ENCODE data around the gene DEFB129. TPM values are rescaled to one million over a fixed set of nuclear protein-coding genes. Genes with fewer than 3 reads are reported as not detected.

The DEFB129 gene
- polyA plus RNA-seq, 1 donor (not counting 4 experiments of a cell fraction or from before 2014, with no cell fraction given), result not detected

DNA sequence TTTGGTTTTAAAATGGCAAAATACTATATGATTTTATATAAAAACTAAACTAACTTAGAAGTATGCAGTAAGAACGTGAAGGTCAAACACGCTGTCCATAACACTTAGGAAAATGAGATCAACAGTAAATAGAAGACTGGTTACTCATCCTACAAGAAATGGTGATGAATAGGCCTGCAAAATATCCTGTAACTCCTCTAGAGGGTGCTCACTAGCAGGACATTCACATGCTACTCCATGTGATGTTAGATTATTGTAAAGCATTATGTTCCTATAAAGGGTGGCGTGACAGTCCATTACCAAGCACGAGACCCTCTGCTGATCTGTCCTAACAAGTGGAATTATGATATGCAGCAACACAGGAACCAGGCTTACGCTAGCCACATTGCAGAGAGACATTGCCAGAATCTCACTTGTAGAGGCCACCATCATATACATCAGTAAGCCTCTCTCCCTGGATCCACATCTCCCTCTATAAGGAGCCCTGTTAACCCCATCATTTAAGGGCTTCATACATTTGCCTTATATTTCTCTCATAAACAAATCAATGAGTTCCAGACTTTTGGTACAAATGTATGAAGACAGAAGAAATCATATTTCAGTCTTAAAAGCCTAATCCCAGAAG is 18.0 kb upstream of the DEFB129 start:
- H3K4me3 ChIP-seq (ENCODE audit: control insufficient read depth in 2 of 3, extremely low read depth in 1 of 3, insufficient read depth in 2 of 3, low read depth in 1 of 3, low read length in 3 of 3), result no peak overlapping the region
- no peaks in the 10 kb centered on the region for H3K36me3 ChIP-seq (ENCODE audit: control insufficient read depth in 2 of 2, extremely low read depth in 1 of 2, insufficient read depth in 2 of 2, low read length in 2 of 2)
- no peaks in the 10 kb centered on the region for H3K79me2 ChIP-seq (ENCODE audit: control insufficient read depth, insufficient read depth, low read length)
- TF ChIP-seq EZH2 (IDR thresholded peaks at IDR 0.05; ENCODE audit: low read length), result no peak
- TF ChIP-seq, protein P1, sequence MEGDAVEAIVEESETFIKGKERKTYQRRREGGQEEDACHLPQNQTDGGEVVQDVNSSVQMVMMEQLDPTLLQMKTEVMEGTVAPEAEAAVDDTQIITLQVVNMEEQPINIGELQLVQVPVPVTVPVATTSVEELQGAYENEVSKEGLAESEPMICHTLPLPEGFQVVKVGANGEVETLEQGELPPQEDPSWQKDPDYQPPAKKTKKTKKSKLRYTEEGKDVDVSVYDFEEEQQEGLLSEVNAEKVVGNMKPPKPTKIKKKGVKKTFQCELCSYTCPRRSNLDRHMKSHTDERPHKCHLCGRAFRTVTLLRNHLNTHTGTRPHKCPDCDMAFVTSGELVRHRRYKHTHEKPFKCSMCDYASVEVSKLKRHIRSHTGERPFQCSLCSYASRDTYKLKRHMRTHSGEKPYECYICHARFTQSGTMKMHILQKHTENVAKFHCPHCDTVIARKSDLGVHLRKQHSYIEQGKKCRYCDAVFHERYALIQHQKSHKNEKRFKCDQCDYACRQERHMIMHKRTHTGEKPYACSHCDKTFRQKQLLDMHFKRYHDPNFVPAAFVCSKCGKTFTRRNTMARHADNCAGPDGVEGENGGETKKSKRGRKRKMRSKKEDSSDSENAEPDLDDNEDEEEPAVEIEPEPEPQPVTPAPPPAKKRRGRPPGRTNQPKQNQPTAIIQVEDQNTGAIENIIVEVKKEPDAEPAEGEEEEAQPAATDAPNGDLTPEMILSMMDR (optimal IDR thresholded peaks at IDR 0.05 in 1 of 3, IDR thresholded peaks at IDR 0.05 in 1 of 3, conservative IDR thresholded peaks at IDR 0.05 in 1 of 3; ENCODE audit: extremely low read depth in 1 of 3, insufficient read depth in 2 of 3, low read length in 3 of 3), result peak; percentile 24 to 75 (median 55)
- no peaks in the 10 kb centered on the region for H3K4me1 ChIP-seq (ENCODE audit: control insufficient read depth, extremely low read depth, insufficient read depth, low read length)
- FAIRE-seq, result peak; percentile 39
- peak; percentile 46 for DNase-seq (ENCODE audit: low read depth, low spot score)
- no peak overlapping the region for H3K27ac ChIP-seq (ENCODE audit: control insufficient read depth, insufficient read depth, low read length)
- no peak overlapping the region for H3K9ac ChIP-seq (ENCODE audit: control insufficient read depth, extremely low read depth, insufficient read depth, low read length)
- H3K4me2 ChIP-seq (ENCODE audit: control insufficient read depth, extremely low read depth, insufficient read depth, low read depth, low read length), result no peak overlapping the region
- H2AFZ ChIP-seq (ENCODE audit: control insufficient read depth, low read length), result no peak overlapping the region
- H3K27me3 ChIP-seq (ENCODE audit: control insufficient read depth, extremely low read depth, insufficient read depth, low read length), result peaks cover 3% of the 10 kb centered on the region
- no peaks in the 10 kb centered on the region for H3K9me1 ChIP-seq (ENCODE audit: control insufficient read depth, extremely low read depth, insufficient read depth, low read length)
- H4K20me1 ChIP-seq (ENCODE audit: control insufficient read depth, extremely low read depth, insufficient read depth, low read length), result no peaks in the 10 kb centered on the region
- dilution Hi-C loops (cut with MboI; ENCODE audit: extremely low pct_ligation_motif_present, low sequenced_read_pairs), result no loop called here
- no peaks in the 10 kb centered on the region for H3K9me3 ChIP-seq (ENCODE audit: control insufficient read depth, low read depth, low read length)

DNA sequence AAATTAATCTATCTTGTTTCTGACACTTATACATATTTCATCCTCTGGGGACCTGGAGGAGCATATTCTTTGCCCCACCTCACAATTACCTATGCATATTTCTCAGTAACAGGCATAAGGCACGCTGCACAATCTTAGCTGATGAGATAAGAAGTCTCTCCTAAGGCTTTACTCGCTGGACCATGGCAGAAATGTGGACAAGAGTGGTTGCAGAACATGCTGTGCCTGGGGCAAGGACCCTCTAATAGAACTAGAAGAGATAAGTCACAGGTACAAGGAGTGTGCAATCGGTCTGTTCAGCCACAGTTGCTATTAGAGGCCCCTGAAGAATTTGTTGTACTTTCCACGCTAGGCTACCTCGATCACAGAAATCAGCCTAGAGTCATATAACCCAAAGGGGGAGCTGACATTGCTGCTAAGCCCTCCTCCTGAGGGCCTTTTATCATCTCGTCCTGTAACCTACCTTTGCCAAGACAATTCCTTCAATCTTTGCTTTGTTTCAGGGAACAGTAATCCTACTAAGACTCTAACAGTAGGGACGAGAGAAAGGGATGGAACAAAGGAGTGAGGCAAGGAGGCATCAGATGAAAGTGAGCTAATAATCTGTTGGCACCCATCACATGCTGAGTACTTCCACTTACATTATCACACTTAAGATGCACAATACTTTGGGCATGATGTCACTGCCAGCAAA is 16.1 kb upstream of the DEFB129 start:
- Histone ChIP-seq H3K4me2 (ENCODE audit: control insufficient read depth, extremely low read depth, insufficient read depth, low read depth, low read length) (no peak overlapping the region), H3K36me3 (ENCODE audit: control insufficient read depth in 2 of 2, extremely low read depth in 1 of 2, insufficient read depth in 2 of 2, low read length in 2 of 2) (no peaks in the 10 kb centered on the region), H4K20me1 (ENCODE audit: control insufficient read depth, extremely low read depth, insufficient read depth, low read length) (no peaks in the 10 kb centered on the region), H3K9me3 (ENCODE audit: control insufficient read depth, low read depth, low read length) (no peaks in the 10 kb centered on the region), H3K27ac (ENCODE audit: control insufficient read depth, insufficient read depth, low read length) (no peak overlapping the region), H3K9ac (ENCODE audit: control insufficient read depth, extremely low read depth, insufficient read depth, low read length) (no peak overlapping the region), H3K79me2 (ENCODE audit: control insufficient read depth, insufficient read depth, low read length) (no peaks in the 10 kb centered on the region), H3K4me3 (ENCODE audit: control insufficient read depth in 2 of 3, extremely low read depth in 1 of 3, insufficient read depth in 2 of 3, low read depth in 1 of 3, low read length in 3 of 3) (no peak overlapping the region), H3K9me1 (ENCODE audit: control insufficient read depth, extremely low read depth, insufficient read depth, low read length) (no peaks in the 10 kb centered on the region), H3K27me3 (ENCODE audit: control insufficient read depth, extremely low read depth, insufficient read depth, low read length) (peaks cover under 1% of the 10 kb centered on the region), H2AFZ (ENCODE audit: control insufficient read depth, low read length) (no peak overlapping the region), H3K4me1 (ENCODE audit: control insufficient read depth, extremely low read depth, insufficient read depth, low read length) (no peaks in the 10 kb centered on the region)
- dilution Hi-C loops (cut with MboI; ENCODE audit: extremely low pct_ligation_motif_present, low sequenced_read_pairs), result no loop called here
- TF ChIP-seq EZH2 (IDR thresholded peaks at IDR 0.05; ENCODE audit: low read length), result no peak
- TF ChIP-seq, protein P1 (optimal IDR thresholded peaks at IDR 0.05 in 1 of 3, IDR thresholded peaks at IDR 0.05 in 1 of 3, conservative IDR thresholded peaks at IDR 0.05 in 1 of 3; ENCODE audit: extremely low read depth in 1 of 3, insufficient read depth in 2 of 3, low read length in 3 of 3), result no peak
- DNase-seq (ENCODE audit: low read depth, low spot score) (no peak), FAIRE-seq (no peak)
